GM19467 (cell line): ENCODE results near the gene STXBP1.

ENCODE experiments used
- ATAC-seq: cut with Tn5 transposase; IDR thresholded peaks from one replicate; pipeline ENCODE4 v1.9.1; 2021; ENCODE audit warnings: mild to moderate bottlenecking, moderate library complexity; ENCODE audit not compliant: unreplicated experiment

STXBP1 gene

DNA sequence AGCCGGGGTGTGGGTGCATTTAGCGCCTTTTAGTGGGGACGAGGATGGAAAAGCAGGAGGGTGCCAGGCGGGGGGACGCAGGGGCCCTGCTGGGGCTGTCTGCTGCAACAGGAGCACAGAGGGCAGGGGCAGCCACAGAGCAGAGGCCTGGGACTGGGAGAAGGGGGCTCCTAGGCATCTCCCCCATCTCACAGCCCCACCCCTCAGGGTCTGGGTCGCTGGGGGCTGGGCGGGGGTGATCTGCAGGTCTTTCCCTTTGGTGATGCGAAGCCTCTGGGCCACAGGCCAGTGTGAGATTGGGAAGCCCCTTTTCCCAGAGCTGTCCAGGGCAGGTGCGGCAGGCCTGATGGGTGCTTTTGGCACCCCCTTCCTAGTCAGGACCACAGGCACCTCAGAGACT is 118.2 kb downstream of the STXBP1 start:
- ATAC-seq: no peak

DNA sequence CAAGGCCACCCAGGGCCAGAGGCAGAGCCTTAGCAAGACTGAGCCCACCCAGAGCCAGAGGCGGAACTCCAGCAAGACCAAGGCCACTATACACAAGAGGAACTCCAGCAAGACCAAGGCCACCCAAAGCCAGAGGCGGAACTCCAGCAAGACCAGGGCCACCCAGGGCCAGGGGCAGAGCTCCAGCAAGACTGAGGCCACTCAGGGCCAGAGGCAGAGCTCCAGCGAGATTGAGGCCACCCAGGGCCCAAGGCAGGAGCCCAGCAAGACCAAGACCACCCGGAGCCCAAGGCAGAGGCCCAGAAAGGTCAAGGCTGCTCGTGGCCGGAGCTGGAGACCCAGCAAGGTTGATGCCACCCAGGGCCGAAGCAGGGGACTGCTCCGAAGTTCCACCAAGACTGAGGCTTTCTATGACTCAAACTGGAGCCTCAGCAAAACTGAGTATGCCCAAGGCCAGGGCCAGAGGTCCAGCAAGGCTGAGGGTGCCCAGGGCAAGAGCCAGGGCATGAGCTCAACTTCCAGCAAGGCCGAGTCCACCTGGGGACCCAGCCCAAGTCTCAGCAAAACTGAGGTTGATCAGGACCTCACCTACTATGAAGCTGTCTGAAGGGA is 118.8 kb downstream of the STXBP1 start:
- no peak for ATAC-seq

DNA sequence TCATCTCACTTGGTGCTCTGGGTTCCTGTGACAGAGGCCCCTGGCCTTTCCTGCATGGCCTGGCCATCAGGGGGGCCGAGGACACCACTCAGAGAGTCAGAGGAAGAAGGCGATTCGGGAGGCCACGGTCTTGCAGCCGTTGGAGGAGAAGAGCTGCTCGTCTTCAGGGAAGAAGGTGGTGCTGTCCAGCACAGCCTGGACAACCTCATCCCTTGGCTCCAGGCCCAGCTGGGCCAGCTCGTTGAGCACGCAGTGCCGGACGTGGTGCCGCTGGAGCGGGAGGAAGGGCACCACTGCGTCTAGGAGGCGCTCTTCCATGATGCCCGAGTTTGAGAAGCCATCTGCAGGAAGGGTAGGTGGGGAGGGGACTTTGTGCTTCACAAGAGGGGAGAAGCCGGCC is 119.9 kb downstream of the STXBP1 start:
- no peak for ATAC-seq

DNA sequence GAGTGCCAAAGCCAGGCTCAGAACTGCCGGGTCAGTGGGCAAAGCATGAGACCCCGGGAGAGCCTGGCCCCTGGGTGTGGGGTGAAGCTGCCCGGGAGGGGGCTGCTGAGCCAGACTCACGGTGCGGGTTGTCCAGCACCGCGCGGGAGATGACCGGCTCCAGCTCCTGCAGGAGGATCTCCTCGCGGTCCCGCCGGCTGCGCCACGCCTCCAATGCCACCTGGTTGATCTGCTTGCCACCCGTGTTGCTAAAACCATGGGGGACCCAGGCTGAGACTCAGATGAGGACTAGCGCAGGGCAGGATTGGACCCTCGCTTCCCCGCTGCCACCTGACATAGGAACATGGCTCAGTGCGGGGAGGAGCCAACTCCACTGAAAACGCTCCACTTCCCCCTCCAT is 120.4 kb downstream of the STXBP1 start:
- ATAC-seq: no peak

- ATAC-seq: no peak
Observed at GRCh38 chr9:127733614-127734013, 121.5 kb downstream of the STXBP1 start.

- ATAC-seq: no peak
Observed at GRCh38 chr9:127734247-127734746, 122.2 kb downstream of the STXBP1 start.

- peak; percentile 85 for ATAC-seq
Observed at GRCh38 chr9:127734747-127735529, 122.9 kb downstream of the STXBP1 start, which contains the start of gene TOR2A. Gene TOR2A, minus strand, starts transcription at chr9:127735294. Its CDS starts 24 bp downstream, at chr9:127735270.

GRCh38 chr9:127735530-127736185 is 123.6 kb downstream of the STXBP1 start:
- ATAC-seq: no peak

GRCh38 chr9:127738666-127739065 is 126.6 kb downstream of the STXBP1 start:
- no peak for ATAC-seq

GRCh38 chr9:127739614-127740330 is 127.7 kb downstream of the STXBP1 start:
- ATAC-seq: no peak

- ATAC-seq: no peak
Observed at GRCh38 chr9:127741831-127742434, 129.9 kb downstream of the STXBP1 start.
